ENCODE measurements around the gene EGLN3.
"Not testable (repeated sequence)": the region's sequence is repeated elsewhere in the genome, so short reads cannot be mapped to it uniquely, and the experiment has no call there.

EGLN3 gene

GRCh38 chr14:33950320-33951182 is at the start of gene EGLN3:
Gene EGLN3, minus strand, starts transcription at chr14:33951074. Its CDS starts 322 bp downstream, at chr14:33950752.
- DNase-seq (ENCODE audit: low spot score), result peak; percentile 59

- no peak for DNase-seq (ENCODE audit: low spot score)
Observed at GRCh38 chr14:34000396-34000795, 49.5 kb upstream of the EGLN3 start.

- no peak for DNase-seq (ENCODE audit: low spot score)
Observed at GRCh38 chr14:33999771-34000291, 49.0 kb upstream of the EGLN3 start.

GRCh38 chr14:33997611-33998010 is 46.7 kb upstream of the EGLN3 start:
- DNase-seq (ENCODE audit: low spot score), result no peak

- no peak for DNase-seq (ENCODE audit: low spot score)
Observed at GRCh38 chr14:33996462-33996861, 45.6 kb upstream of the EGLN3 start.

- no peak for DNase-seq (ENCODE audit: low spot score)
Observed at GRCh38 chr14:33993246-33993645, 42.4 kb upstream of the EGLN3 start.

GRCh38 chr14:33992274-33993007 is 41.6 kb upstream of the EGLN3 start:
- no peak for DNase-seq (ENCODE audit: low spot score)

- no peak for DNase-seq (ENCODE audit: low spot score)
Observed at GRCh38 chr14:33990790-33991189, 39.9 kb upstream of the EGLN3 start.

- DNase-seq (ENCODE audit: low spot score), result no peak
Observed at GRCh38 chr14:33987565-33988080, 36.7 kb upstream of the EGLN3 start.

GRCh38 chr14:33986804-33987203 is 35.9 kb upstream of the EGLN3 start:
- no peak for DNase-seq (ENCODE audit: low spot score)

GRCh38 chr14:33985242-33985641 is 34.4 kb upstream of the EGLN3 start:
- DNase-seq (ENCODE audit: low spot score), result no peak

GRCh38 chr14:33979613-33980276 is 28.9 kb upstream of the EGLN3 start:
- DNase-seq (ENCODE audit: low spot score), result no peak

- DNase-seq (ENCODE audit: low spot score), result no peak
Observed at GRCh38 chr14:33978892-33979612, 28.2 kb upstream of the EGLN3 start.

GRCh38 chr14:33972583-33973081 is 21.8 kb upstream of the EGLN3 start:
- DNase-seq (ENCODE audit: low spot score), result no peak

- not testable (repeated sequence) for DNase-seq (ENCODE audit: low spot score)
Observed at GRCh38 chr14:33969846-33970245, 19.0 kb upstream of the EGLN3 start.

GRCh38 chr14:33968722-33969121 is 17.8 kb upstream of the EGLN3 start:
- no peak for DNase-seq (ENCODE audit: low spot score)

- DNase-seq (ENCODE audit: low spot score), result no peak
Observed at GRCh38 chr14:33967138-33967537, 16.3 kb upstream of the EGLN3 start.

- no peak for DNase-seq (ENCODE audit: low spot score)
Observed at GRCh38 chr14:33966276-33966675, 15.4 kb upstream of the EGLN3 start.

GRCh38 chr14:33964599-33965317 is 13.9 kb upstream of the EGLN3 start:
- no peak for DNase-seq (ENCODE audit: low spot score)

GRCh38 chr14:33963892-33964291 is 13.0 kb upstream of the EGLN3 start:
- DNase-seq (ENCODE audit: low spot score), result no peak

GRCh38 chr14:33962466-33962865 is 11.6 kb upstream of the EGLN3 start:
- DNase-seq (ENCODE audit: low spot score), result not testable (repeated sequence)

Measured in germinal center (tissue), 1 donor.